ENCODE measurements around the gene GALNT10.

DNA sequence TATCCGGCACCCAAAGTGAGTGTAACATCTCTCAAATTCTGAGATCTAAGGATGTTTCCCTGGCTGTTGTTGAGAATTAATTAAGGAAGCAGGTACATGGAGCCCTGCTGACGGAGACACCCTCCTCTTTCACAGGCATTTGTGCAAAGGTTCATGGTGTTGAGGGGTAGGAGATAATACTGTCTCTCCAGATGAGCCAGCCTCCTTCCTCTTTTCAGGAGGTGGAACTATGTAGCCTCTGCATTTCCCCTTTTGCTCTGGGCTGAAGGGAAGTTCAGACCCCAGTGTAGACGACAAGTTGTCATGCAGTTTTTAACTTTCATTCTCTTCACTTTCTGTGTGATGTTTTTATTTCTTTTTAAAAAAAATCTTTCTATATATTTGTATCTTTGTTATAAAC lies 107.5 kb downstream of the GALNT10 start:
- TF ChIP-seq, protein P1, sequence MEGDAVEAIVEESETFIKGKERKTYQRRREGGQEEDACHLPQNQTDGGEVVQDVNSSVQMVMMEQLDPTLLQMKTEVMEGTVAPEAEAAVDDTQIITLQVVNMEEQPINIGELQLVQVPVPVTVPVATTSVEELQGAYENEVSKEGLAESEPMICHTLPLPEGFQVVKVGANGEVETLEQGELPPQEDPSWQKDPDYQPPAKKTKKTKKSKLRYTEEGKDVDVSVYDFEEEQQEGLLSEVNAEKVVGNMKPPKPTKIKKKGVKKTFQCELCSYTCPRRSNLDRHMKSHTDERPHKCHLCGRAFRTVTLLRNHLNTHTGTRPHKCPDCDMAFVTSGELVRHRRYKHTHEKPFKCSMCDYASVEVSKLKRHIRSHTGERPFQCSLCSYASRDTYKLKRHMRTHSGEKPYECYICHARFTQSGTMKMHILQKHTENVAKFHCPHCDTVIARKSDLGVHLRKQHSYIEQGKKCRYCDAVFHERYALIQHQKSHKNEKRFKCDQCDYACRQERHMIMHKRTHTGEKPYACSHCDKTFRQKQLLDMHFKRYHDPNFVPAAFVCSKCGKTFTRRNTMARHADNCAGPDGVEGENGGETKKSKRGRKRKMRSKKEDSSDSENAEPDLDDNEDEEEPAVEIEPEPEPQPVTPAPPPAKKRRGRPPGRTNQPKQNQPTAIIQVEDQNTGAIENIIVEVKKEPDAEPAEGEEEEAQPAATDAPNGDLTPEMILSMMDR (IDR thresholded peaks at IDR 0.05): no peak
- no peak for TF ChIP-seq POLR2AphosphoS5 (IDR thresholded peaks at IDR 0.05; ENCODE audit: insufficient read depth in 1 of 2, low read depth in 1 of 2)
